HepG2 (cell line): ENCODE data around the gene CEP250. TPM values are rescaled to one million over a fixed set of nuclear protein-coding genes. Genes with fewer than 3 reads are reported as not detected.

Source experiments
- BORCS8-MEF2B ChIP-seq: sonication (generic); formaldehyde crosslinking; IDR thresholded peaks from 2 replicates; pipeline ENCODE4 v1.8.0; 2022; ENCODE audit warnings: mild to moderate bottlenecking, missing genetic modification reagents
- CBX5 ChIP-seq: sonication (generic); formaldehyde crosslinking; IDR thresholded peaks from 2 replicates; pipeline ENCODE4 v1.4.0; 2020; ENCODE audit warnings: missing genetic modification reagents, borderline replicate concordance
- HNRNPLL ChIP-seq: fragments of 200-400 bp; formaldehyde crosslinking; IDR thresholded peaks from 2 replicates; pipeline ENCODE4 v1.6.1; 2017; ENCODE audit warnings: mild to moderate bottlenecking, low read depth, low read length; ENCODE audit not compliant: poor library complexity, severe bottlenecking
- MAZ ChIP-seq, 2 experiments: sonication (generic) in 1 of 2; formaldehyde crosslinking in 1 of 2; IDR thresholded peaks; 2 replicates each; pipeline versions ENCODE4 v1.5.0 to v1.6.1; 2012 to 2020; ENCODE audit warnings: low read depth in 2 of 2, mild to moderate bottlenecking in 2 of 2, borderline replicate concordance in 1 of 2, improper control_type of control experiment in 1 of 2, low read length in 1 of 2, missing genetic modification reagents in 1 of 2, moderate library complexity in 1 of 2
- NFKBIZ ChIP-seq: IDR thresholded peaks from 2 replicates; pipeline ENCODE4 v1.6.1; 2018; ENCODE audit warnings: missing genetic modification reagents, missing compliant biosample characterization
- PAWR ChIP-seq: sonication (generic); formaldehyde crosslinking; IDR thresholded peaks from 2 replicates; pipeline ENCODE4 v1.4.0; 2020; ENCODE audit warnings: missing genetic modification reagents, mild to moderate bottlenecking, borderline replicate concordance
- PHF21A ChIP-seq: sonication (generic); formaldehyde crosslinking; IDR thresholded peaks from 2 replicates; pipeline ENCODE4 v1.5.0; 2020; ENCODE audit warnings: mild to moderate bottlenecking, missing genetic modification reagents
- PITX1 ChIP-seq: sonication (generic); formaldehyde crosslinking; IDR thresholded peaks from 2 replicates; pipeline ENCODE4 v1.5.1; 2020; ENCODE audit warnings: mild to moderate bottlenecking, missing genetic modification reagents
- RFX3 ChIP-seq: IDR thresholded peaks from 2 replicates; pipeline ENCODE4 v1.6.1; 2016; ENCODE audit warnings: missing biosample characterization, missing genetic modification reagents
- SMARCE1 ChIP-seq: fragments of 450-650 bp; IDR thresholded peaks from 2 replicates; pipeline ENCODE4 v1.6.1; 2017; ENCODE audit warnings: borderline replicate concordance
- TCF7L2 ChIP-seq: IDR thresholded peaks from 2 replicates; pipeline ENCODE4 v1.6.1; 2011; ENCODE audit warnings: mild to moderate bottlenecking, low read depth, low read length, moderate library complexity
- TEAD2 ChIP-seq: sonication (generic); formaldehyde crosslinking; IDR thresholded peaks from 2 replicates; pipeline ENCODE4 v1.9.0; 2021; ENCODE audit warnings: missing genetic modification reagents
- ZFP90 ChIP-seq: sonication (generic); formaldehyde crosslinking; IDR thresholded peaks from 2 replicates; pipeline ENCODE4 v1.8.0; 2022; ENCODE audit warnings: missing genetic modification reagents, mild to moderate bottlenecking, inconsistent platforms, borderline replicate concordance
- ZNF101 ChIP-seq: sonication (generic); formaldehyde crosslinking; IDR thresholded peaks from 2 replicates; pipeline ENCODE4 v1.4.0; 2020; ENCODE audit warnings: mild to moderate bottlenecking, low read depth, missing genetic modification reagents, borderline replicate concordance
- ZNF143 ChIP-seq: sonication (generic); formaldehyde crosslinking; IDR thresholded peaks from 2 replicates; pipeline ENCODE4 v1.4.0; 2020; ENCODE audit warnings: missing genetic modification reagents
- ZNF354B ChIP-seq: sonication (generic); formaldehyde crosslinking; IDR thresholded peaks from 2 replicates; pipeline ENCODE4 v1.8.0; 2022; ENCODE audit warnings: mild to moderate bottlenecking, missing genetic modification reagents
- ZNF644 ChIP-seq: IDR thresholded peaks from 2 replicates; pipeline ENCODE4 v1.6.1; 2016; ENCODE audit warnings: low read depth
- ZNF766 ChIP-seq: sonication (generic); formaldehyde crosslinking; IDR thresholded peaks from 2 replicates; pipeline ENCODE4 v1.5.0; 2020; ENCODE audit warnings: missing genetic modification reagents, borderline replicate concordance
- ZNF780A ChIP-seq: sonication (generic); formaldehyde crosslinking; IDR thresholded peaks from 2 replicates; pipeline ENCODE4 v1.8.0; 2022; ENCODE audit warnings: mild to moderate bottlenecking, missing genetic modification reagents, moderate library complexity
- ZNF788 ChIP-seq: sonication (generic); formaldehyde crosslinking; IDR thresholded peaks from 2 replicates; pipeline ENCODE4 v1.5.0; 2020; ENCODE audit warnings: mild to moderate bottlenecking, missing genetic modification reagents, borderline replicate concordance
- polyA plus RNA-seq, 8 experiments: library from polyadenylated mRNA; depleted of rRNA in 3 of 8; stranded (reverse) in 7 of 8; unstranded in 1 of 8; fragments of >200 nt; fragmentation: Illumina TruSeq in 4 of 8; extraction: Trizol in 4 of 8; gene quantifications; 2 replicates each; pipeline versions ENCODE4 v1.2.1 to v1.2.3, GENCODE V29; 2011 to 2016; ENCODE audit warnings: low read depth in 4 of 8, missing spikeins in 1 of 8, mixed read lengths in 1 of 8; ENCODE audit not compliant: insufficient read depth in 1 of 8
- total RNA-seq, 5 experiments: library from RNA; depleted of rRNA; stranded (reverse); fragments of >200 nt; fragmentation: Illumina TruSeq; extraction: Trizol; gene quantifications; 2 replicates each; pipeline ENCODE4 v1.2.3, GENCODE V29; 2016; ENCODE audit warnings: low read depth in 1 of 5
- TF ChIP-seq, protein P1 (sequence below): IDR thresholded peaks from 2 replicates; pipeline ENCODE4 v1.6.1; 2016; ENCODE audit warnings: missing compliant biosample characterization, missing genetic modification reagents, borderline replicate concordance
- TF ChIP-seq, protein P2 (sequence below): sonication (generic); formaldehyde crosslinking; IDR thresholded peaks from 2 replicates; pipeline ENCODE4 v1.8.0; 2022; ENCODE audit warnings: missing genetic modification reagents, mild to moderate bottlenecking, moderate library complexity, borderline replicate concordance
- TF ChIP-seq, protein P3 (sequence below): IDR thresholded peaks from 2 replicates; pipeline ENCODE4 v1.6.1; 2016; ENCODE audit warnings: low read depth
- TF ChIP-seq, protein P4 (sequence below): IDR thresholded peaks from 2 replicates; pipeline ENCODE4 v1.6.1; 2016

Gene CEP250
- total and polyA plus RNA-seq, 2 of the 13 experiments (the other 11 are each of a cell fraction or from before 2014, with no cell fraction given) = 28.8 to 55.3 TPM

DNA sequence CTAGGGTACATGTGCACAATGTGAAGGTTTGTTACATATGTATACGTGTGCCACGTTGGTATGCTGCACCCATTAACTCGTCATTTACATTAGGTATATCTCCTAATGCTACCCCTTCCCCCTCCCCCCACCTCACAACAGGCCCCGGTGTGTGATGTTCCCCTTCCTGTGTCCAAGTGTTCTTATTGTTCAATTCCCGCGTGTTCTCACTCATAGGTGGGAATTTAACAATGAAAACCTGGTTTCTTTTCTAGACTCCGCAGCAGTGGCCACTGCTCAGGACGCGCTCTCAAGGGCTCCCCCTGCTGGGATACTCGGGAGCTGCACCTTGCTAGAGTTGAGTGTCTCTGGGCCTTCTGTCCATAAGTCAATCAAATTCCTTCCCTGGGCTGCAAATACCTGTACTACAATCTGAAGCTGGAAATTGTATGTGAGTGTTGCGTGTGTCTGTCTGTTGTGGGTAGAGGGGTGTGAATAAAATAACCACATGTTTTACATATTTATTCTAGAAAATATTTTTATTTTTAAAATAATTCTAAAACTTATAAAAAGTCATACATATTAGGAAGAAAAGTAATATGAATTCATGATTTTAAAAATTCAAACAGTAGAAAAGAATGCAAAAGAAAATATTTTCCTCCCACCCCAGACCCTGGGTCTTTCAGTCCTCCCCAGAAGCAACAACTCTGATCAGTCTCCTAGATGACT, 8.2 kb upstream of the CEP250 start (continued):
- TF ChIP-seq CBX5 (CRISPR knock-in tag) = peak; percentile 66; the same call in 1 of the 2 replicates
- TF ChIP-seq TCF7L2 = no peak
- TF ChIP-seq TEAD2 (CRISPR knock-in tag) = no peak
- TF ChIP-seq PHF21A (CRISPR knock-in tag) = peak; percentile 46; the same call in 1 of the 2 replicates
- no peak for TF ChIP-seq PAWR (CRISPR knock-in tag)
- TF ChIP-seq RFX3 (CRISPR knock-in tag) = 0 out of 2 replicates have a peak, but pooled peaks have one; percentile 15
- TF ChIP-seq HNRNPLL = no peak
- no peak for TF ChIP-seq ZNF143 (CRISPR knock-in tag)
- no peak for TF ChIP-seq SMARCE1
- TF ChIP-seq, protein P1, sequence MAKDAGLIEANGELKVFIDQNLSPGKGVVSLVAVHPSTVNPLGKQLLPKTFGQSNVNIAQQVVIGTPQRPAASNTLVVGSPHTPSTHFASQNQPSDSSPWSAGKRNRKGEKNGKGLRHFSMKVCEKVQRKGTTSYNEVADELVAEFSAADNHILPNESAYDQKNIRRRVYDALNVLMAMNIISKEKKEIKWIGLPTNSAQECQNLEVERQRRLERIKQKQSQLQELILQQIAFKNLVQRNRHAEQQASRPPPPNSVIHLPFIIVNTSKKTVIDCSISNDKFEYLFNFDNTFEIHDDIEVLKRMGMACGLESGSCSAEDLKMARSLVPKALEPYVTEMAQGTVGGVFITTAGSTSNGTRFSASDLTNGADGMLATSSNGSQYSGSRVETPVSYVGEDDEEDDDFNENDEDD (CRISPR knock-in tag) = no peak; the same call in 1 of the 2 replicates
- TF ChIP-seq ZNF644 (CRISPR knock-in tag) = 0 out of 2 replicates have a peak, but pooled peaks have one; percentile 41
- no peak for TF ChIP-seq ZNF354B (CRISPR knock-in tag)
- peak; percentile 74; the same call in 1 of the 2 replicates for TF ChIP-seq NFKBIZ
- TF ChIP-seq ZNF780A (CRISPR knock-in tag) = no peak
- TF ChIP-seq ZFP90 (CRISPR knock-in tag) = peak; percentile 67; the same call in 1 of the 2 replicates
- 0 out of 2 replicates have a peak, but pooled peaks have one; percentile 34 for TF ChIP-seq ZNF788 (CRISPR knock-in tag)
- TF ChIP-seq MAZ (IDR thresholded peaks at IDR 0.05; ENCODE audit: borderline replicate concordance, low read depth, low read length) = 0 out of 2 replicates have a peak, but pooled peaks have one; percentile 33
- TF ChIP-seq MAZ (CRISPR knock-in tag; IDR thresholded peaks at IDR 0.05; ENCODE audit: low read depth) = no peak
- TF ChIP-seq BORCS8-MEF2B (CRISPR knock-in tag) = peak; percentile 35; the same call in 1 of the 2 replicates
- 0 out of 2 replicates have a peak, but pooled peaks have one; percentile 21 for TF ChIP-seq ZNF766 (CRISPR knock-in tag)
- TF ChIP-seq, protein P2, sequence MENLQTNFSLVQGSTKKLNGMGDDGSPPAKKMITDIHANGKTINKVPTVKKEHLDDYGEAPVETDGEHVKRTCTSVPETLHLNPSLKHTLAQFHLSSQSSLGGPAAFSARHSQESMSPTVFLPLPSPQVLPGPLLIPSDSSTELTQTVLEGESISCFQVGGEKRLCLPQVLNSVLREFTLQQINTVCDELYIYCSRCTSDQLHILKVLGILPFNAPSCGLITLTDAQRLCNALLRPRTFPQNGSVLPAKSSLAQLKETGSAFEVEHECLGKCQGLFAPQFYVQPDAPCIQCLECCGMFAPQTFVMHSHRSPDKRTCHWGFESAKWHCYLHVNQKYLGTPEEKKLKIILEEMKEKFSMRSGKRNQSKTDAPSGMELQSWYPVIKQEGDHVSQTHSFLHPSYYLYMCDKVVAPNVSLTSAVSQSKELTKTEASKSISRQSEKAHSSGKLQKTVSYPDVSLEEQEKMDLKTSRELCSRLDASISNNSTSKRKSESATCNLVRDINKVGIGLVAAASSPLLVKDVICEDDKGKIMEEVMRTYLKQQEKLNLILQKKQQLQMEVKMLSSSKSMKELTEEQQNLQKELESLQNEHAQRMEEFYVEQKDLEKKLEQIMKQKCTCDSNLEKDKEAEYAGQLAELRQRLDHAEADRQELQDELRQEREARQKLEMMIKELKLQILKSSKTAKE (CRISPR knock-in tag) = no peak
- no peak for TF ChIP-seq ZNF101 (CRISPR knock-in tag)
- TF ChIP-seq, protein P3, sequence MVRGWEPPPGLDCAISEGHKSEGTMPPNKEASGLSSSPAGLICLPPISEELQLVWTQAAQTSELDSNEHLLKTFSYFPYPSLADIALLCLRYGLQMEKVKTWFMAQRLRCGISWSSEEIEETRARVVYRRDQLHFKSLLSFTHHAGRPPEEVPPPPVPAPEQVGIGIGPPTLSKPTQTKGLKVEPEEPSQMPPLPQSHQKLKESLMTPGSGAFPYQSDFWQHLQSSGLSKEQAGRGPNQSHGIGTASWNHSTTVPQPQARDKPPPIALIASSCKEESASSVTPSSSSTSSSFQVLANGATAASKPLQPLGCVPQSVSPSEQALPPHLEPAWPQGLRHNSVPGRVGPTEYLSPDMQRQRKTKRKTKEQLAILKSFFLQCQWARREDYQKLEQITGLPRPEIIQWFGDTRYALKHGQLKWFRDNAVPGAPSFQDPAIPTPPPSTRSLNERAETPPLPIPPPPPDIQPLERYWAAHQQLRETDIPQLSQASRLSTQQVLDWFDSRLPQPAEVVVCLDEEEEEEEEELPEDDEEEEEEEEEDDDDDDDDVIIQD = 0 out of 2 replicates have a peak, but pooled peaks have one; percentile 13
- TF ChIP-seq, protein P4, sequence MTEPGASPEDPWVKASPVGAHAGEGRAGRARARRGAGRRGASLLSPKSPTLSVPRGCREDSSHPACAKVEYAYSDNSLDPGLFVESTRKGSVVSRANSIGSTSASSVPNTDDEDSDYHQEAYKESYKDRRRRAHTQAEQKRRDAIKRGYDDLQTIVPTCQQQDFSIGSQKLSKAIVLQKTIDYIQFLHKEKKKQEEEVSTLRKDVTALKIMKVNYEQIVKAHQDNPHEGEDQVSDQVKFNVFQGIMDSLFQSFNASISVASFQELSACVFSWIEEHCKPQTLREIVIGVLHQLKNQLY = peak; percentile 52; the same call in 1 of the 2 replicates
- peak; percentile 59 for TF ChIP-seq PITX1 (CRISPR knock-in tag)
